Measurements from ENCODE around the gene SNX9. TPM values are rescaled to one million over a fixed set of nuclear protein-coding genes. Genes with fewer than 3 reads are reported as not detected.
A peak's percentile ranks its signal among the peaks of the same experiment; 100 is the strongest.

Gene SNX9
- total RNA-seq, result 65.0 and 65.2 TPM in 2 replicates
- long read RNA-seq, full-length matches to known transcripts, result 36 of 113 reads
- long read RNA-seq, partial matches to known transcripts, result 35 of 113 reads
- long read RNA-seq, other reads (novel, unspliced or antisense), result 42 of 113 reads

DNA sequence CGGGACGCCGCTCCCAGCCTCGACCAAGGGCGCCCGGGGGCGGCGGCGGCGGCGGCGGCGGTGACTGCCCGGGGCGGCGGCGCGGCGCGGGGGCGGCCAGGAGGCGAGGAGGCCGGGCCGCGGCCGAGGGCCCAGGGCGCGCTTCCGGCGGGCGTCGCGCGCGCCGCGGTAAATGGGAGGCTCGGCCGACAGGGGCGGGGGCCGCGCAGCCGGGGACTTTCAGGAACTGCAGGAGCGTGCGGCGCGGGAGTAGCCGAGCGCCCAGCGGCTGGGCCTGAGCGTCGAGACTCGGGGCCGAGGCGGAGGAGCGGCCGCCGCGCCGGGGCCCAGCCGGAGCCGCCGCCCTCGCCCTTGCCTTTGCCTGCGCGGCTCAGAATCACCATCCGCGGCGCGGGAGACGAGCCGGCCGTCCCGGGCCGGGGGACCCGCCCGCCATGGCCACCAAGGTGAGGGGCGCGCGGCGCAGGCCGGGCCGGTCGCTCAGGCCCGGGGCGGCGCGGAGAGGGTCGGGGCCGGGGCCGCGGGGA, at the start of gene SNX9:
TSS of gene SNX9 (plus strand) at position 246 of the 527 bp plus-strand sequence. CDS start at position 435, 189 bp downstream.
- Mint-ChIP-seq H3K27ac (ENCODE audit: unreplicated experiment) (peak within 1 kb of the TSS; percentile 97), H3K36me3 (ENCODE audit: unreplicated experiment) (no peaks in the 10 kb centered on the region), H3K4me3 (ENCODE audit: unreplicated experiment) (peak within 1 kb of the TSS; percentile 88), H3K4me1 (ENCODE audit: unreplicated experiment) (peaks cover 34% of the 10 kb centered on the region), H3K27me3 (ENCODE audit: unreplicated experiment) (no peaks in the 10 kb centered on the region), H3K9me3 (ENCODE audit: unreplicated experiment) (no peaks in the 10 kb centered on the region)
- DNase-seq (ENCODE audit: extremely low spot score, unreplicated experiment), result peak; percentile 90
- TF ChIP-seq, protein P1, sequence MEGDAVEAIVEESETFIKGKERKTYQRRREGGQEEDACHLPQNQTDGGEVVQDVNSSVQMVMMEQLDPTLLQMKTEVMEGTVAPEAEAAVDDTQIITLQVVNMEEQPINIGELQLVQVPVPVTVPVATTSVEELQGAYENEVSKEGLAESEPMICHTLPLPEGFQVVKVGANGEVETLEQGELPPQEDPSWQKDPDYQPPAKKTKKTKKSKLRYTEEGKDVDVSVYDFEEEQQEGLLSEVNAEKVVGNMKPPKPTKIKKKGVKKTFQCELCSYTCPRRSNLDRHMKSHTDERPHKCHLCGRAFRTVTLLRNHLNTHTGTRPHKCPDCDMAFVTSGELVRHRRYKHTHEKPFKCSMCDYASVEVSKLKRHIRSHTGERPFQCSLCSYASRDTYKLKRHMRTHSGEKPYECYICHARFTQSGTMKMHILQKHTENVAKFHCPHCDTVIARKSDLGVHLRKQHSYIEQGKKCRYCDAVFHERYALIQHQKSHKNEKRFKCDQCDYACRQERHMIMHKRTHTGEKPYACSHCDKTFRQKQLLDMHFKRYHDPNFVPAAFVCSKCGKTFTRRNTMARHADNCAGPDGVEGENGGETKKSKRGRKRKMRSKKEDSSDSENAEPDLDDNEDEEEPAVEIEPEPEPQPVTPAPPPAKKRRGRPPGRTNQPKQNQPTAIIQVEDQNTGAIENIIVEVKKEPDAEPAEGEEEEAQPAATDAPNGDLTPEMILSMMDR (IDR thresholded peaks at IDR 0.05), result no peak

DNA sequence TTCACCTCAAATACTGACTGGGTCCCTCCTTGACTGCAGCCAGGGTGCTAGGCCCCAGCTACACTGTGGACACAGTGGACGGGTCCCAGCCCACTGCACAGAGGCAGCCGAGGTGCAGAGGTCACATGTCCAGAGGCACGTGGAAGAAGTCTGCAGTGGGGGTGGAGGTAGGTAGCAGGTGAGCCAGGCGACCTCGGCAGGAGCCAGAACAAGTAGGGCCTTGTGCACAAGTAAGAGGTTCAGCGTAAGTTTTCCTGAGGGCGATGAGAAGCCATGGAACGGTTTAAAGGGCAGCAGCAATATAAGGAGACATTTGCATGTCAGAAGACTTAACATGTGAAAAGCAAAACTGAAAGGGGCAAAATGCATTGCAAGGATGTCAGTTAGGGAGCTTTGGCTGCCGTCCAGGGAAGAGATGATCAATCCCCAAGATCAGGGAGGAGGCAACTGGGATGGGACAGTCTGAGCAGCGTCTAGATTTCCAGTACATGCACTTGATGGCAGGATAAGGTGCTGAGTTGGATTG, 49.7 kb upstream of the SNX9 start:
- peaks cover 2% of the 10 kb centered on the region for H3K36me3 Mint-ChIP-seq (ENCODE audit: unreplicated experiment)
- H3K9me3 Mint-ChIP-seq (ENCODE audit: unreplicated experiment), result no peaks in the 10 kb centered on the region
- H3K27ac Mint-ChIP-seq (ENCODE audit: unreplicated experiment), result peak overlapping the region; percentile 27
- H3K27me3 Mint-ChIP-seq (ENCODE audit: unreplicated experiment), result no peaks in the 10 kb centered on the region
- no peak overlapping the region for H3K4me3 Mint-ChIP-seq (ENCODE audit: unreplicated experiment)
- TF ChIP-seq, protein P1 (IDR thresholded peaks at IDR 0.05), result no peak
- no peak for DNase-seq (ENCODE audit: extremely low spot score, unreplicated experiment)
- peaks cover 31% of the 10 kb centered on the region for H3K4me1 Mint-ChIP-seq (ENCODE audit: unreplicated experiment)

DNA sequence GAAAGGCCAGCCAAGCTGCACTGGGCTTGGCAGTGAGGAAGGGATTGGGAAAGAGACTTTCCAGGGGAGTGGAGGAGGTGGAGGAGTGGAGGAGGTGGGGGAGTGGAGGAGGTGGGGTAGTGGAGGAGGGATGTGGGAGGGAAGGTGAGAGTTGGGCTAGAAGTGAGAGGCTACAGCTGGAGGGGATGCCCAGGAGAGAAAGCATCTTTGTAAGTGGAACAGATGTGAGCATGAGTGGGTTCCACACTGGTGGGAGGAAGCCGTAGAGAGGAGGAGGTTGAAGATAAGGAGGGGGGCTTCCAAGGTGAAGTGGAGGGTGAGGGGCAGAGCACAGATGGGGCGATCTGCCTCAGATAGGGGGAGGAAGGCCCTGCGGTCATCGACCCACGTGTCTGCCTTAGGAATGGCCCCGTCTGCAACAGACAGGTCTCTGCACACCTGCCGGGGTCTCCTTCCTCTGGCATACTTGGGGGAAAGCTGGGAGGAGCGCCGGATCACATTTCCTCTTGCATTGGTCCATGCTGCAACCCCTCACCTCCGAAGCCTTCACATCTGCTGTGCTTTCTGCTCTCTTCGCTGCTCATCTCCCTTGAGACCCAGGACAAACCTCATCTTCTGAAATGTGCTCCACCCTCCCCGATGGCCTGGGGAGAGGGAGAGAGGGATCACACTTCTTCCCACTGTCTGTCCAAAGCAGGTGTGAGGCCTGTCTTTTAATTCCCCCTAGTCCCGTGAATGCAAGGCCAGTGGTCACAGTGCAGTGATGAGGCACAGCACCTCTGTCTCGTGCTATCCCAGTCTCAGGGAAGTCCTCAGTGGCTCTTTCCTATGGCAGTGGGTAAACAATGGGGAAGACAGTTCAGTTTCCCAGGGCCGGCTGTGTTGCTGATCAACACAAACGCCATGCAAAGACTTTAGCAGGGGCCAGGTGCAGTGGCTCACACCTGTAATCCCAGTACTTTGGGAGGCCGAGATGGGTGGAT, 48.6 kb upstream of the SNX9 start:
- peaks cover 2% of the 10 kb centered on the region for H3K36me3 Mint-ChIP-seq (ENCODE audit: unreplicated experiment)
- TF ChIP-seq, protein P1 (IDR thresholded peaks at IDR 0.05), result no peak
- peaks cover 24% of the 10 kb centered on the region for H3K4me1 Mint-ChIP-seq (ENCODE audit: unreplicated experiment)
- DNase-seq (ENCODE audit: extremely low spot score, unreplicated experiment), result no peak
- no peaks in the 10 kb centered on the region for H3K27me3 Mint-ChIP-seq (ENCODE audit: unreplicated experiment)
- no peak overlapping the region for H3K4me3 Mint-ChIP-seq (ENCODE audit: unreplicated experiment)
- H3K9me3 Mint-ChIP-seq (ENCODE audit: unreplicated experiment), result no peaks in the 10 kb centered on the region
- H3K27ac Mint-ChIP-seq (ENCODE audit: unreplicated experiment), result peak overlapping the region; percentile 27

DNA sequence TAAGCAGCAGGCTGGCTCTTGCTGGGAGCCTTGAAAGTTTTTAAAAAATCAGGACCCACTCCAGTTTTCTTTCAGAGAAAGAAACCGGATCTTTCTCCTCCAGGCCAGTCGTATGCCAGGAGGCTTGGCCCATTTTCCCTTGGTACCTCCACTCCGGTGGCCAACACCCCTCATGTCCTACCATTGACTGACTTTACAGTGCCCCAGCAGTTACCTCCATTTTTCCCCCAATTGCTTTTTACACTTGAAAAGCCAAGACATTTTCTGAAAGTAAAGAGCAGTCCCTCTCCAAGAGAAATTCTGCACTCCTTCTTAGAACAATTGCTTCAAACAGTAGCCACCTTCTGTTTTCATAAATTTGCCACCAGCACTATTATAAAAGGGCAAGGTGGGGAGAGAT, 47.7 kb upstream of the SNX9 start:
- Mint-ChIP-seq H3K36me3 (ENCODE audit: unreplicated experiment) (peaks cover 2% of the 10 kb centered on the region), H3K27ac (ENCODE audit: unreplicated experiment) (no peak overlapping the region), H3K4me3 (ENCODE audit: unreplicated experiment) (no peak overlapping the region), H3K9me3 (ENCODE audit: unreplicated experiment) (no peaks in the 10 kb centered on the region), H3K27me3 (ENCODE audit: unreplicated experiment) (no peaks in the 10 kb centered on the region), H3K4me1 (ENCODE audit: unreplicated experiment) (peaks cover 16% of the 10 kb centered on the region)
- no peak for DNase-seq (ENCODE audit: extremely low spot score, unreplicated experiment)
- TF ChIP-seq, protein P1 (IDR thresholded peaks at IDR 0.05), result no peak

DNA sequence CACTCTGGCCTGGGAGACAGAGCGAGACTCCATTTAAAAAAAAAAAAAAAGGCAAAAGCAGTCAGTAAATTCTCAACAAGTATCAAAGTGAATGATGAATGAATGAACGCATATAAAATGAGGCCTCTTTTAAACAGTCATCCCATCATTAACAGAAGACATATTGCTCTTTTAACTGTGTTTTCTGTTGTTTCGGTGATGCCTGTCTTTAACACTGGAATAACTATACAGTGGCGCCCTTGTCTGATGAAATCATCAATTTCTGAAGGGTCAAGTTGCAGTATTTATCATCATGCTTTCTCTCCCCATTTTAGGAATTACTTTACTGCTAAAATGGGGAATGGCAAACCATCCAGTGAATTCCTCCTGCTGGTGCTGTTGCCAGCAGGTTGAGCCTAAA, 45.7 kb upstream of the SNX9 start:
- no peak overlapping the region for H3K27ac Mint-ChIP-seq (ENCODE audit: unreplicated experiment)
- H3K36me3 Mint-ChIP-seq (ENCODE audit: unreplicated experiment), result peaks cover 2% of the 10 kb centered on the region
- DNase-seq (ENCODE audit: extremely low spot score, unreplicated experiment), result no peak
- peaks cover 12% of the 10 kb centered on the region for H3K4me1 Mint-ChIP-seq (ENCODE audit: unreplicated experiment)
- TF ChIP-seq, protein P1 (IDR thresholded peaks at IDR 0.05), result no peak
- no peaks in the 10 kb centered on the region for H3K27me3 Mint-ChIP-seq (ENCODE audit: unreplicated experiment)
- H3K4me3 Mint-ChIP-seq (ENCODE audit: unreplicated experiment), result no peak overlapping the region
- peaks cover 5% of the 10 kb centered on the region for H3K9me3 Mint-ChIP-seq (ENCODE audit: unreplicated experiment)
